DND-41 (cell line): ENCODE data around the gene DCTD.

ENCODE experiments used
- CTCF ChIP-seq: IDR thresholded peaks from 2 replicates; pipeline ENCODE4 v1.5.1; 2012; ENCODE audit warnings: borderline replicate concordance, low read length, moderate library complexity, mild to moderate bottlenecking; ENCODE audit not compliant: poor library complexity, severe bottlenecking; ENCODE audit errors: extremely low read depth
- EZH2 ChIP-seq: IDR thresholded peaks from 3 replicates; pipeline ENCODE4 v1.6.1; 2012; ENCODE audit warnings: borderline replicate concordance, low read depth, mild to moderate bottlenecking, moderate library complexity, low read length, inconsistent platforms; ENCODE audit not compliant: severe bottlenecking

- TF ChIP-seq CTCF (no peak), EZH2 (no peak)
Observed at GRCh38 chr4:182874797-182875345, 42.3 kb downstream of the DCTD start.
